ENCODE data around the gene RGS6. TPM values are rescaled to one million over a fixed set of nuclear protein-coding genes. Genes with fewer than 3 reads are reported as not detected.
A peak's percentile ranks its signal among the peaks of the same experiment; 100 is the strongest.

Gene RGS6
- total RNA-seq, 2 experiments from 2014 or later = 0.10 to 0.44 TPM

GRCh38 chr14:72604133-72604532, 671.9 kb downstream of the RGS6 start:
- Mint-ChIP-seq H3K27ac (no peak overlapping the region), H3K9me3 (no peaks in the 10 kb centered on the region), H3K36me3 (no peaks in the 10 kb centered on the region), H3K4me1 (no peaks in the 10 kb centered on the region), H3K4me3 (no peak overlapping the region), H3K27me3 (peaks cover 4% of the 10 kb centered on the region)
- DNase-seq = no peak

DNA sequence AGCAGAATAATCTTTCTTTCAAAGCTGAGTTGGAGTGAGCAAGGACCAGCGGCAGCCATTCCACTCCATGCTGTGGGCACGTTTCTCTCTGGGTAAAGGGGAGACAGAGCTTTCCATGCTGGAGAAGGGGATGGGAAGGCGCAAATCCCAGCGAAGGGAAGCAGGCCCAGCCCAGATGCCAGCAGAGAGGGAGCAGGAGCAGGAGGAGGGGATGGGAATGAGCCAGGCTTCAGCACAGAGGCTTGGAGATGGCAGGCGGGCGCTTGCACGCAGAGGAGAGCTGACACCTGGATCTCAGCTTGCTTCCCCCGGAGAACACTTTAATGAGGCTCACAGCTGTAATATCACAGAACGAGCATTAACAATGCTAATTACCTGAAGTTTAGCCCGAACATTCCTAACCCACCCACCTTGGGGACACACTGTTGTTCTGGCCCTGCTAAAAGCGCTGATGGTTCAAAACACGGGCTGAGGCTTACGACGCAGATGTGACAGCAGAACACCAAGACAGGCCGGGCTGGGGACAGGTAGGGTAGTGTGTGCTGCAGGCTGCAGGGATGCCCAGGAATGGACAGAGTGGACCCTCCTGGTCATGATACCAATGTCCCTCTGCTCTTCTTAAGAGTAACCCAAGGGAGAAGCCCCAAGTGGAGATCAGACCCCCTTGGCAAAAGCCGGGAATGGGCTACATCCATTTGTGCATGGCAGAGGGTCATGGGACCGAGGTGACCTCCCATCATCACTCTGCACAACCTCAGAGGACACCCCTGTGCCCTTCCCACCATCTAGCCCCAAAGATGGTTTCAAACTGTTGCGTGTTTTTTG, 673.1 kb downstream of the RGS6 start:
- peaks cover under 1% of the 10 kb centered on the region for H3K27me3 Mint-ChIP-seq
- no peak overlapping the region for H3K4me3 Mint-ChIP-seq
- no peak for DNase-seq
- no peak overlapping the region for H3K27ac Mint-ChIP-seq
- no peaks in the 10 kb centered on the region for H3K36me3 Mint-ChIP-seq
- H3K4me1 Mint-ChIP-seq = no peaks in the 10 kb centered on the region
- H3K9me3 Mint-ChIP-seq = no peaks in the 10 kb centered on the region

DNA sequence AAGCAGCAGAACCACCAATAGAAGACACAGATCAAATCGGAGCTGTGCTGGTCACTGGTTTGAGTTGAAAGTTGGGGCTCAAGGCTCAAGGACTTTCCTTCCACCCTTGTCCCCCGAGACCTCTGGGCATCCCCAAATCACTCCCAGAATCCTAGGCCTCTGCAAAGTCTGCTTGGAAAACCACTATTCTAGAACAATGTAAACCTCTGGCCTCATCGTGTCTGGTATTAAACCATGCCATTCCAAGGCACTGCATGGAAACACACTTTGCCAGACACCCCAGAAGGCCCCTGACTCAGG, 673.6 kb downstream of the RGS6 start:
- Mint-ChIP-seq H3K4me1 (no peaks in the 10 kb centered on the region), H3K9me3 (no peaks in the 10 kb centered on the region), H3K27me3 (no peaks in the 10 kb centered on the region), H3K36me3 (no peaks in the 10 kb centered on the region), H3K4me3 (no peak overlapping the region), H3K27ac (no peak overlapping the region)
- no peak for DNase-seq

GRCh38 chr14:72606879-72607278, 674.6 kb downstream of the RGS6 start:
- H3K27ac Mint-ChIP-seq = no peak overlapping the region
- no peaks in the 10 kb centered on the region for H3K27me3 Mint-ChIP-seq
- H3K36me3 Mint-ChIP-seq = no peaks in the 10 kb centered on the region
- H3K4me3 Mint-ChIP-seq = no peak overlapping the region
- H3K9me3 Mint-ChIP-seq = no peaks in the 10 kb centered on the region
- H3K4me1 Mint-ChIP-seq = no peaks in the 10 kb centered on the region
- DNase-seq = no peak

DNA sequence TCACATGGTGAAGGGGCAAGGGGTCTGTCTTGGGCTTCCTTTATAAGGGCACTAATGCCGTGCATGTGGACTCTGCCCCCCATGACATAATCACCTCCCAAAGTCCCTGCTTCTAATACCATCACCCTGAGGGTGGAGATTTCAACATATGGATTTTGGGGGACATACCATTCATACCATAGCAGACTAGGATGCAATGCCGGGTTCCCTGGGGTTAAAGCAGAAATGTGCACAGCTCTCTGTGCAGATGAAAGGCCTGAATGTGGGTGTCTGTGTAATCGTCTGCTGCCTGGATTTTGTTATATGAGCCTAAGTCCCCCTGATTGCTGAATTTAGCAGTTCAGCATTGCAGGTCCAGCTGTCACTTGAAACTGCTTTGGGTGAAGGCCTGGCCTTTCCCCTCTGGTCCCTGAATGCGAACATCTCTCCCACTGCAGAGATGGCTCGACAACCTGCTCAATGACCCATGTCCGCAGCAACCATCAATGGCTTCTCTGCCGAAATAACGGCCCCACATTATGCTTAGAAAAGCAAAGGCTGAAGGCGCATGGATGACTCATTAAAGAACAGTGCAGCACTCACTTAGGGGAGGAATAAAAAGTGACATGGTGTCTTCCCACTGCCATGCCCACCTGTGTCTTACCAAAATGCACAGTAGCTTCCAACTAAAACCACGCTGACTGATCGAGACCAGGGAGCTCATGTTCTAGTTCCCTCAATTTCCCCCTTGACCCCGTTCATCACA, 675.3 kb downstream of the RGS6 start:
- Mint-ChIP-seq H3K27me3 (no peaks in the 10 kb centered on the region), H3K4me3 (no peak overlapping the region), H3K36me3 (no peaks in the 10 kb centered on the region), H3K27ac (no peak overlapping the region), H3K4me1 (no peaks in the 10 kb centered on the region), H3K9me3 (no peaks in the 10 kb centered on the region)
- DNase-seq = no peak

DNA sequence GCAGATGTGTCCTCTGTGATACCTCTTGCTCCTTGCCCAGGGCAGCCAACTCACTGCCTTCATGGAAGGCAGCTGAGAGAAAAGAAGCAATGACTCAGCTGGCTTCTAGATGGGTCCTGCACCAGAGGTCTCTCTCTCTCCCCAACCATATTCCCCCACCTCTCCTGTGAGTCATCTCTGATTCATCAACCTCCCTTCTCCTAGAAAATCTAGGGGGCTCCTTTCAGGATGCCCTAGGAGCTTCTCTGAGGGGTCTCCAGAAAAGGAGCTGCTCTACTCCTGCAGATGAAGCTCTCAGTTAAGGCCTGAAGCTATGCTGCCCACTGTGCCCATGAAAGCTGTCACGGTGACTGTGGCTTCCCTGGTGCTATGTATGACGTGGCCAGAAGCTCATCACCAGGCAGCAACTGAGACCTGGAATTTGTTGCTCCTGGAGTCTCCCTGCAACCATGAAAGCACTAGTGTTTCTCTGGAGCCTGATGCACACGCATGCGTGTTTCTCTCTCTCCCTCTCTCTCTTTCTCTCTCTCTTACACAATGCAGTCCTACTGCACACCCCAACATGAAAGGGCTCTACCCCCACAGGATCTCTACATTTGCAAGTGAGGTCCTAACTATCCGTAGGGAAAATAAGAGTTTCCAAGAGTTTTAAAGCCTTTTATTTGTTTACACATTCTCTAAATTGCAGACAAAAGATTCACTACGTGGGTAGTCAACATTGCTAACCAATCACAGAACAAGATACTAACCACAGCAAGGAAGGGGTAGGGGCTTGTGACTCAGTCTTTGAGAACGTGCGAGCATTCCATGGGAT, 676.4 kb downstream of the RGS6 start:
- Mint-ChIP-seq H3K4me3 (no peak overlapping the region), H3K36me3 (no peaks in the 10 kb centered on the region), H3K4me1 (no peaks in the 10 kb centered on the region), H3K27me3 (no peaks in the 10 kb centered on the region), H3K9me3 (no peaks in the 10 kb centered on the region), H3K27ac (no peak overlapping the region)
- DNase-seq = no peak

DNA sequence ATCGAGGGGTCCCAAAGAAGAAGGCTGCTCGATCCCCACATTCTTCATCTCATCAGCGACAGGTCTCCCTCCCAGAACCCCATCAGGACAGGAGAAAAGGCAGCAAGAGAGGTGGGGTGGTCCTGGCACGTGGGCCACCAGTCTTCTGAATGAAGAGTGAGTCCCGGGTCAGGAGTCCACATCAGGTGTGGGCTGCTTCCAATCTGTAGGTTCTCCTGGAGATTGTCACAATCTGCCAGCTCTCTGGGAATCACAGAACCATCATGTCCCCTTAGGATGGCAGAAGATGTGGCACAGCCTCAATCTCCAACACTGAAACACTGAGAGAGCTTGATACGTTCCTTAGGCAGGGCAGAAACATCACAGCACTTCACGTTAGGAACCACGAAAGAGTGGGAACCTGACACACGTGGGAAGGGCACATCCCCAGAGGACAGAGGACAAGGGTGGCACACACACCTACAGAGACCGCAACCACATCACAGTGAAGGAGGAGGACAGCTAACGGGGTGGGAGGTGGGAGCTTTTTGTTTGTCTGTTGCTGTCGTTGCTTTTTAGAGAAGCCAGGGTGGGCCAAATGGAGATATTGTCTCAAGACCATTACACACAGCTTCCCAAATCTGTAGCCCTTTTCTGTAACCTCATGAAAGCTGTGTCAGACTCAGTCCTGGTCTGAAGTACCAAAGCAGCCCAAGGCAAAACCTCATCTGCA, 677.1 kb downstream of the RGS6 start:
- no peak overlapping the region for H3K27ac Mint-ChIP-seq
- H3K27me3 Mint-ChIP-seq = no peaks in the 10 kb centered on the region
- H3K4me1 Mint-ChIP-seq = no peaks in the 10 kb centered on the region
- H3K36me3 Mint-ChIP-seq = no peaks in the 10 kb centered on the region
- no peak for DNase-seq
- H3K9me3 Mint-ChIP-seq = no peaks in the 10 kb centered on the region
- H3K4me3 Mint-ChIP-seq = no peak overlapping the region

DNA sequence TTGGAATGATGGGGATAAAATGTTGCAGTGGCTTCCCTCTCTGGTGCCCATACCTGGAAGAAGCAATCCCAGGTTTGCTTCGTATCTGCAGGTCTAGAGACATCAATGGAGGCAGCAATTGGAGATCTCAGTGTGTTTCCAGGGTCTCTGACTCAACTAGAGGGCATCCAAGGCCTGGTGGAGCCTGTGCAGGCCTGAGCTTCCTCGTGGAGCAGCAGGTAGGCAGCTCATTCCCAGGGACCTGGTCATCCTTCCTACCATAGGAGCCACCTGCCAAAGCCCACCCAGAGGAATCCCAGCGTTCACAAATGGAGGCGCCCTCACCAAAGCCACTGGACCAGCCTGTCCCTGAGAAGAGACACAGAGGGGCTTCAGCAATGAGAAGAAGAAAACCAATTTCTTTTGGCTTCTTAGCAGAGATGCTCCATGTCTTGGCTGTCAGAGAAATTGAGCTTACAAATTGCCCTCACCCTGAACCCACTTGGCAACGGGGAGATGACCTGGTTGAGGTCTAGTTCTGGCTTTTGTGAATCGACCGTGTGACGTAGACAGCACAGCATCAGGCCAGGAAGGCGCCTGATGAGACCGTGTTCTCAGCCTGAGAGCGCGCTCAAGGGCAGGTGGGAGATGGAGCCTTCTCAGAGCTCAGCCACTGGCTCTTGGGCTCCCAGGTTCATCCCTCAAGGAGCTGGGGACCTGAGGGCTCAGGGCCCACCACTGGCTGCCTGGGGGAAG, 678.0 kb downstream of the RGS6 start:
- H3K4me1 Mint-ChIP-seq = no peaks in the 10 kb centered on the region
- no peaks in the 10 kb centered on the region for H3K27me3 Mint-ChIP-seq
- no peak for DNase-seq

GRCh38 chr14:72610831-72611200, 678.6 kb downstream of the RGS6 start:
- H3K27me3 Mint-ChIP-seq = no peaks in the 10 kb centered on the region
- no peak for DNase-seq
- H3K4me3 Mint-ChIP-seq = no peak overlapping the region
- H3K27ac Mint-ChIP-seq = no peak overlapping the region
- no peaks in the 10 kb centered on the region for H3K36me3 Mint-ChIP-seq
- H3K9me3 Mint-ChIP-seq = no peaks in the 10 kb centered on the region
- H3K4me1 Mint-ChIP-seq = no peaks in the 10 kb centered on the region

More for the DNA sequence above, 678.0 kb downstream of the RGS6 start:
- no peak overlapping the region for H3K4me3 Mint-ChIP-seq
- no peaks in the 10 kb centered on the region for H3K36me3 Mint-ChIP-seq
- H3K9me3 Mint-ChIP-seq = no peaks in the 10 kb centered on the region
- no peak overlapping the region for H3K27ac Mint-ChIP-seq

- H3K4me3 Mint-ChIP-seq = no peak overlapping the region
- DNase-seq = no peak
- H3K4me1 Mint-ChIP-seq = no peaks in the 10 kb centered on the region
Measured at GRCh38 chr14:72611506-72611905, 679.3 kb downstream of the RGS6 start.

GRCh38 chr14:72612041-72612440, 679.8 kb downstream of the RGS6 start:
- Mint-ChIP-seq H3K4me1 (no peaks in the 10 kb centered on the region), H3K9me3 (no peaks in the 10 kb centered on the region), H3K27ac (peak overlapping the region; percentile 34), H3K36me3 (no peaks in the 10 kb centered on the region), H3K4me3 (no peak overlapping the region), H3K27me3 (no peaks in the 10 kb centered on the region)
- DNase-seq = no peak

More at GRCh38 chr14:72611506-72611905, 679.3 kb downstream of the RGS6 start:
- H3K27me3 Mint-ChIP-seq = no peaks in the 10 kb centered on the region
- H3K36me3 Mint-ChIP-seq = no peaks in the 10 kb centered on the region
- H3K9me3 Mint-ChIP-seq = no peaks in the 10 kb centered on the region
- no peak overlapping the region for H3K27ac Mint-ChIP-seq

DNA sequence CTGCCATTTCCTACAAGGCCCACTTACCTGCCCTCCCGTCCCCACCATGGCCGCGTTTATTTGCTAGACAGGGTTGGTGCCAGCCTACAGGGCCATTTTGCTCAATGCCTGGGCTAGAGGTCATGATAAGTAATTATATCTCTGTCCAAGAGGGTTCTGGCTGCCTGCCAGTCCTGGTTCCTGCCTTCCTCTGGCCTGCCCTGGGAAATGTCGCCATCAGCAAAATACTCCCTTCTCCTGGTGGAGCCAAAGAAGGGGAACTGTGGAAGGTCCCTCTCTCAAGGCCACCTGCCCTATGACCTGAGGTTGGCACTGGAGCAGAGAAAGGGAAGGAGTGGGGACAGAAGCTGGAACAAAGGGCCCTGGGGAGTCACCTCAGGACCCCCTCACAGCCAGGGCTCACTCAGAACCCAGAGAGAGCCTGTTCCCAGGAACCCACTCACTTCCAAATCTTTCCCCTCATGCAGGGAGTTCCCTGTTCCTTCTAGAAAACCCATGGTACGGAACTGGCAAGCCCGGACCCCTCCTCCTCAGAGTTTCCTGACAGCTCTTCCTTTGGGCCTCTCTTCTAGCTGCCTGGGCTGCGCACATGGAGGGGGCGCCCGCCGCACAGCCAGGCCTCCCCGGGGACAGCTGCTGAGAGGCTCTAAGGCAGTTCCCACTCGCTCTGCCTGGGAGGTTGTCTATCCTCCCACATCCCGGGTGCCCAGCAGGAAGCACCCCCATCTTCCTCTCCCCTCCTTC, 681.2 kb downstream of the RGS6 start:
- H3K4me3 Mint-ChIP-seq = no peak overlapping the region
- H3K27ac Mint-ChIP-seq = no peak overlapping the region
- H3K4me1 Mint-ChIP-seq = no peaks in the 10 kb centered on the region
- DNase-seq = no peak
- no peaks in the 10 kb centered on the region for H3K9me3 Mint-ChIP-seq
- H3K36me3 Mint-ChIP-seq = no peaks in the 10 kb centered on the region
- no peaks in the 10 kb centered on the region for H3K27me3 Mint-ChIP-seq

DNA sequence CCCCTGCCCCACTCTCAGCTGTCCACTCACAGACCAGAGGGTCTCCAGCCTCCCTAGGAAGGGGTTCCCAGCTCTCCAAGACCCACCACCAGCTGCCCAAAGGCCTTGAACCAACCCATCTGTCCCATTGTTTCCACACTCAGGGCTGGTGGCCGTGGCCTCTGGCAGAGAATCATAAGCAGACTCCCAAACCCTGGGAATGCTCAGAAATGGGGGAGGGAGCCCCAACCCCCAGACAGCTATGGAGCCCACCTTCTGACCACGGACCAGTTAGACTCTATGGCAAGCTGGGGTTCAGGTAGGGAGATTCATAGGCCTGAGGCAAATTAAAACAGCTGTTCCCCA, 681.7 kb downstream of the RGS6 start:
- no peak overlapping the region for H3K27ac Mint-ChIP-seq
- H3K27me3 Mint-ChIP-seq = no peaks in the 10 kb centered on the region
- H3K4me1 Mint-ChIP-seq = no peaks in the 10 kb centered on the region
- no peak for DNase-seq
- H3K4me3 Mint-ChIP-seq = no peak overlapping the region
- no peaks in the 10 kb centered on the region for H3K36me3 Mint-ChIP-seq
- no peaks in the 10 kb centered on the region for H3K9me3 Mint-ChIP-seq

DNA sequence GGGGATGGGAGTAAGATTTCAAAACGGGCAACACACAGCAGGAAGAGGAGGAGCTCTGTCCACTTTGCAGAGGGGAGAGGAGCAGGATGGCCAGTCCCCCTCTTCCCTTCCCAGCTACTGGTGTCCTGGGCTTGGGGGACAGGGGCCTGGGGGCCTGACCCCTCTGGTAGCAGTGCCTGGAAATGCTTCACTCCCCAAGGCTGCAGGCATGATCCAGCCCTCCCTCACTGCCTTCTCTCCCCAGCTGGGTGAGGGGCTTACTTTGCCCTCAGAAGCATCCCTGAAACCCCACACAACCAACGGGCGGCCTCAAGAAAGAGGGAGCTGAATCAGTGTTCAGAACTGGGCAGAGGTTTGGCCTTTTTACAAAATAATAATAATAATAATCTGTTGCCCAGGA, 682.1 kb downstream of the RGS6 start:
- Mint-ChIP-seq H3K27me3 (no peaks in the 10 kb centered on the region), H3K4me3 (no peak overlapping the region), H3K4me1 (no peaks in the 10 kb centered on the region), H3K36me3 (no peaks in the 10 kb centered on the region), H3K27ac (no peak overlapping the region), H3K9me3 (no peaks in the 10 kb centered on the region)
- no peak for DNase-seq

All from activated naive CD8-positive, alpha-beta T cell treated with anti-CD3 and anti-CD28 coated beads for 36 hours (primary cell).